Hepatocyte (in vitro differentiated cells): Measurements from ENCODE around the gene ITGB4. TPM values are rescaled to one million over a fixed set of nuclear protein-coding genes. Genes with fewer than 3 reads are reported as not detected.

Experiments used
- DNase-seq: peaks from one replicate; pipeline ENCODE4 v3.0.0-alpha.2; 2016; ENCODE audit warnings: low spot score
- H2AFZ ChIP-seq: fragments of 200-600 bp; sonication (generic); 2 replicates; pipeline ENCODE4 v1.6.0; 2016; ENCODE audit warnings: antibody characterized with exemption, mild to moderate bottlenecking
- H3K27ac ChIP-seq: fragments of 200-600 bp; sonication (generic); 2 replicates; pipeline ENCODE4 v1.5.1; 2016; ENCODE audit warnings: mild to moderate bottlenecking
- H3K27me3 ChIP-seq: fragments of 200-600 bp; sonication (generic); 2 replicates; pipeline ENCODE4 v1.6.1; 2016
- H3K36me3 ChIP-seq: fragments of 200-600 bp; sonication (generic); replicated peaks from 2 replicates; pipeline ENCODE4 v1.5.1; 2016; ENCODE audit warnings: low read depth; ENCODE audit not compliant: insufficient read depth
- H3K4me1 ChIP-seq: fragments of 200-600 bp; sonication (generic); 2 replicates; pipeline ENCODE4 v1.5.1; 2016; ENCODE audit warnings: mild to moderate bottlenecking, moderate library complexity; ENCODE audit not compliant: insufficient read depth
- H3K4me2 ChIP-seq: fragments of 200-600 bp; sonication (generic); 2 replicates; pipeline ENCODE4 v1.6.0; 2016
- H3K4me3 ChIP-seq: fragments of 200-600 bp; sonication (generic); 2 replicates; pipeline ENCODE4 v1.5.1; 2016; ENCODE audit warnings: mild to moderate bottlenecking
- H3K79me2 ChIP-seq: fragments of 200-600 bp; sonication (generic); 2 replicates; pipeline ENCODE4 v1.6.0; 2017; ENCODE audit warnings: mild to moderate bottlenecking
- H3K9me2 ChIP-seq: fragments of 200-600 bp; sonication (generic); replicated peaks from 2 replicates; pipeline ENCODE4 v1.6.0; 2017; ENCODE audit warnings: mild to moderate bottlenecking; ENCODE audit not compliant: insufficient read depth
- H3K9me3 ChIP-seq: fragments of 200-600 bp; sonication (generic); 2 replicates; pipeline ENCODE4 v1.5.1; 2016; ENCODE audit warnings: low read depth, mild to moderate bottlenecking
- H4K20me1 ChIP-seq: fragments of 200-600 bp; sonication (generic); 2 replicates; pipeline ENCODE4 v1.6.0; 2016; ENCODE audit warnings: mild to moderate bottlenecking; ENCODE audit not compliant: insufficient read depth, poor library complexity, severe bottlenecking
- CTCF ChIP-seq: fragments of 200-600 bp; sonication (generic); IDR thresholded peaks from 2 replicates; pipeline ENCODE4 v1.5.1; 2016; ENCODE audit warnings: antibody characterized with exemption, mild to moderate bottlenecking; ENCODE audit not compliant: poor library complexity
- EZH2 ChIP-seq: fragments of 200-600 bp; sonication (generic); IDR thresholded peaks from 2 replicates; pipeline ENCODE4 v1.6.1; 2016; ENCODE audit warnings: antibody characterized with exemption, mild to moderate bottlenecking, borderline replicate concordance
- EZH2phosphoT487 ChIP-seq: fragments of 200-600 bp; sonication (generic); IDR thresholded peaks from one replicate; pipeline ENCODE4 v1.6.1; 2018; ENCODE audit warnings: antibody characterized with exemption, mild to moderate bottlenecking, low read depth, moderate library complexity; ENCODE audit not compliant: unreplicated experiment, severe bottlenecking
- WGBS: methylation state at CpG from one replicate; pipeline ENCODE4 v1.1.6; 2016; ENCODE audit warnings: low lambda C conversion rate; ENCODE audit errors: missing lambda C conversion rate; 5-methylcytosine and 5-hydroxymethylcytosine counted together
- polyA plus RNA-seq: library from polyadenylated mRNA; unstranded; fragments of >200 nt; fragmentation: Nextera tagmentation; extraction: Ambion mirVana; gene quantifications from 2 replicates; pipeline ENCODE4 v1.2.1, GENCODE V29; 2016
- total RNA-seq: library from RNA; depleted of rRNA; stranded (reverse); fragments of >200 nt; gene quantifications from 2 replicates; pipeline ENCODE4 v1.2.3, GENCODE V29; 2014

Gene ITGB4
- total and polyA plus RNA-seq, 2 experiments from 2014 or later, result 15.7 to 23.5 TPM

GRCh38 chr17:75736173-75736835, 15.0 kb downstream of the ITGB4 start:
- Histone ChIP-seq H3K79me2 (no peaks in the 10 kb centered on the region), H3K4me1 (no peaks in the 10 kb centered on the region), H3K9me3 (no peaks in the 10 kb centered on the region), H3K27ac (no peak overlapping the region), H4K20me1 (no peaks in the 10 kb centered on the region), H2AFZ (no peak overlapping the region), H3K9me2 (no peaks in the 10 kb centered on the region), H3K4me2 (no peak overlapping the region), H3K27me3 (no peaks in the 10 kb centered on the region), H3K36me3 (no peaks in the 10 kb centered on the region), H3K4me3 (no peak overlapping the region)
- no peak for TF ChIP-seq EZH2phosphoT487
- no peak for TF ChIP-seq EZH2
- TF ChIP-seq CTCF, result no peak
- 93% methylated on average over 20 of the region's 26 CpGs for WGBS
- DNase-seq, result peak; percentile 3

GRCh38 chr17:75737133-75737962, 16.1 kb downstream of the ITGB4 start:
- Histone ChIP-seq H3K79me2 (no peaks in the 10 kb centered on the region), H3K4me3 (no peak overlapping the region), H3K4me2 (no peak overlapping the region), H3K27ac (no peak overlapping the region), H3K9me2 (no peaks in the 10 kb centered on the region), H3K36me3 (no peaks in the 10 kb centered on the region), H4K20me1 (no peaks in the 10 kb centered on the region), H2AFZ (no peak overlapping the region), H3K9me3 (no peaks in the 10 kb centered on the region), H3K4me1 (no peaks in the 10 kb centered on the region), H3K27me3 (no peaks in the 10 kb centered on the region)
- peak; percentile 2 for DNase-seq
- no peak for TF ChIP-seq CTCF
- TF ChIP-seq EZH2, result no peak
- no peak for TF ChIP-seq EZH2phosphoT487
- 88% methylated on average over 13 of the region's 20 CpGs for WGBS

GRCh38 chr17:75738218-75738802, 17.1 kb downstream of the ITGB4 start:
- H3K9me2 ChIP-seq, result no peaks in the 10 kb centered on the region
- H3K27ac ChIP-seq, result no peak overlapping the region
- H3K79me2 ChIP-seq, result no peaks in the 10 kb centered on the region
- H3K36me3 ChIP-seq, result no peaks in the 10 kb centered on the region
- H3K27me3 ChIP-seq, result no peaks in the 10 kb centered on the region
- no peak for TF ChIP-seq EZH2
- TF ChIP-seq EZH2phosphoT487, result no peak
- no peak for TF ChIP-seq CTCF
- no peak overlapping the region for H3K4me3 ChIP-seq
- H3K4me1 ChIP-seq, result no peaks in the 10 kb centered on the region
- DNase-seq, result no peak
- no peak overlapping the region for H3K4me2 ChIP-seq
- no peaks in the 10 kb centered on the region for H3K9me3 ChIP-seq
- WGBS, result 78% methylated on average over 14 of the region's 14 CpGs
- no peak overlapping the region for H2AFZ ChIP-seq
- no peaks in the 10 kb centered on the region for H4K20me1 ChIP-seq
